GM21786 (cell line): ENCODE results near the gene ZNF587.
"Not testable (repeated sequence)": the region's sequence is repeated elsewhere in the genome, so short reads cannot be mapped to it uniquely, and the experiment has no call there.

Experiments used
- ATAC-seq: cut with Tn5 transposase; IDR thresholded peaks from one replicate; pipeline ENCODE4 v1.9.1; 2021; ENCODE audit not compliant: unreplicated experiment

Gene ZNF587

GRCh38 chr19:57821501-57821900, 28.2 kb upstream of the ZNF587 start:
- ATAC-seq: not testable (repeated sequence)

GRCh38 chr19:57823155-57823554, 26.5 kb upstream of the ZNF587 start:
- not testable (repeated sequence) for ATAC-seq

DNA sequence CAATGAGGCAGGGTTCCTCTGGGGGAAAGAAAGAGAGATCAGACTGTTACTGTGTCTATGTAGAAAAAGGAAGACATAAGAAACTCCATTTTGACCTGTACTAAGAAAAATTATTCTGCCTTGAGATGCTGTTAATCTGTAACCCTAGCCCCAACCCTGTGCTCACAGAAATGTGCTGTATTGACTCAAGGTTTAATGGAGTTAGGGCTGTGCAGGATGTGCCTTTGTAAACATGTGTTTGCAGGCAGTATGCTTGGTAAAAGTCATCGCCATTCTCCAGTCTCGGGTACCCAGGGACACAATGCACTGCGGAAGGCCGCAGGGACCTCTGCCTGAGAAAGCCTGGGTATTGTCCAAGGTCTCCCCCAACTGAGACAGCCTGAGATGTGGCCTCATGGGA, 26.1 kb upstream of the ZNF587 start:
- ATAC-seq: not testable (repeated sequence)

GRCh38 chr19:57825511-57825910, 24.1 kb upstream of the ZNF587 start:
- ATAC-seq: no peak

GRCh38 chr19:57829316-57829715, 20.3 kb upstream of the ZNF587 start:
- ATAC-seq: no peak

GRCh38 chr19:57830071-57830602, 19.5 kb upstream of the ZNF587 start, which contains the start of gene ZNF587B:
TSS of gene ZNF587B (plus strand) at chr19:57830299. CDS start at chr19:57830529, 230 bp downstream.
- no peak for ATAC-seq

DNA sequence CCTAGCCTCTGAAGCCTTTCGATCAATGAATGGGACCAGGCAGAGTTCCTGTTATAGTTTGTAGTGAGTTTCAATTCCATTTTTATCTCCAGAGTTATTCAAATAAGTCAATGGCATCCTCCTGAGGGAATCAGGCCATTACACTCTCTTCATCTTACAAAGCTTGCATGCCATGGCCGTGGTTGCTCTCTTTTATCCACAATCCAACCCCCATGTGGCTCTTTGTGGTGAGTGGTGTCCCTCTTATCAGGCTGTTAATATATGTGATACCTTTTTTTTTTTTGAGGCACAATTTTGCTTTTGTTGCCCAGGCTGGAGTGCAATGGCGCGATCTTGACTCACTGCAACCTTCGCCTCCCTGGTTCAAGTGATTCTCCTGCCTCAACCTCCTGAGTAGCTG, 12.7 kb upstream of the ZNF587 start:
- not testable (repeated sequence) for ATAC-seq

DNA sequence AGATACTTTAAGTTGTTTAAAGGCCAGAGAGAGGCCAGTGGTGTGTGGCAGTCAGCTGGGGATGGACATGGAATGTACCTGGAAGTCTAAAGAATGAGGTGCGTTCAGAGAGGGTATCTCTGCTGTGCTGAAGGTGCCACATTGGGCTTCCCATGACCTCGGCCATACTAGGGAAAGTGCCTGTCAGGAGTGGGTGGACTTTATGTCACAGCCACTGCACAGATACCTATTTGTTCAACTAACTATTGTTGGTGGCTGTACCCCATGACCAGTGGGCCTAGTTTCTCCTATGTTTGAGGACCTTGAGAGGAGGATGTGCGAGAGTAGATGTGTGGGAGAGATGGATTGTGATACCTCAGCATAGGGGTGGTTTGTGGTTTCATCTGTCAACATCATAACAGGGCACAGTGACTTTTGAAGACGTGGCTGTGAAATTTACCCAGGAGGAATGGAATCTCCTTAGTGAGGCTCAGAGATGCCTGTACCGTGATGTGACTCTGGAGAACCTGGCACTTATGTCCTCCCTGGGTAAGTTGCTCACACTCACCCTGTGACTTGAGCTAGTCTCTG, 11.0 kb upstream of the ZNF587 start:
- ATAC-seq: not testable (repeated sequence)

GRCh38 chr19:57841122-57841763, 8.4 kb upstream of the ZNF587 start:
- no peak for ATAC-seq

GRCh38 chr19:57847164-57847563, 2.5 kb upstream of the ZNF587 start:
- ATAC-seq: not testable (repeated sequence)

DNA sequence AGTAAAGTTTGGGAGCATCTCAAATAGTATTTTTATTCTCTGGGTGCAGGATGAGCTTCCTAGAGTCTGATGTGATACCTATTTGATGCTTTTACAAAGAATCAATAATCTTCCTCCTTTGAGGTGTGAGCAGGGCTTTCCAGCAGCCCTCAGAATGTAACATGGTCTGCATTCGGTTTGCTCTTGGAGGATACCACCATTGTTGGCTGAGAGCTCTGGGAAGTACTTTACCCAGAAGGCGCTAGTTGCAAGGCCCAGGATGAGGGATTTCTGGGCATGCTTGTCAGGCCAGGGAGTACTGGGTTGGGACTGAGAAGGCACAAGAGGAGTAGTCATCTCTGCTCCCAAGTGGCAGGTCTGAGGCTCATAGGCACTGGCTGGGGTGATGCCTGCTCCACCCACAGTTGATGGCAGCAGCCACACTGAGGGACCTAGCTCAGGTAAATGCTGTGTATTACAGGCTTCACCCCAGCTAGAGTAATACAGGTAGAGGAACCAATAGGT, 445 bp upstream of the ZNF587 start:
- not testable (repeated sequence) for ATAC-seq

DNA sequence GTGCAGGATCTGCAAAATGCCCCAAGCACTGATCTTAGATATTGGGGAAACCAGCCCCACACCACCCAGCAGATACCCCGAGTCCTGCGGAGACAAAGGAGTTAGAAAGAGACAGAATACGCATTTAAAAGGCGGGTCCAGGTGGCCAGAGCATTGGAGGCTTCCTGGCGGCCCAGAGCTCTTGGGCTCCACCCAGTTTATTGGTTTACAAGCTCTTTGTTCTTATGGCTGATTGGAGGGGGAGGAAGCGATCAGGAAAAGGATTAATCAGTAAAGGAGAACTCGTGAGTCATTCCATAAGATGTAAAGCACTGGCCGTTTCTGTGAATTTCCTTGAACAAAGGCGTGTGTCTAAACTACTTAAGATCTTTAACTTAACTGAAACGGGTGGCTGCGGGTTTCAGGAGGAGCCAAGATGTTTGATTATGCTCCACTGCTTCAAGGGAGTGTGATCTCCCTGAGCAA, 926 bp downstream of the ZNF587 start:
- ATAC-seq: no peak

DNA sequence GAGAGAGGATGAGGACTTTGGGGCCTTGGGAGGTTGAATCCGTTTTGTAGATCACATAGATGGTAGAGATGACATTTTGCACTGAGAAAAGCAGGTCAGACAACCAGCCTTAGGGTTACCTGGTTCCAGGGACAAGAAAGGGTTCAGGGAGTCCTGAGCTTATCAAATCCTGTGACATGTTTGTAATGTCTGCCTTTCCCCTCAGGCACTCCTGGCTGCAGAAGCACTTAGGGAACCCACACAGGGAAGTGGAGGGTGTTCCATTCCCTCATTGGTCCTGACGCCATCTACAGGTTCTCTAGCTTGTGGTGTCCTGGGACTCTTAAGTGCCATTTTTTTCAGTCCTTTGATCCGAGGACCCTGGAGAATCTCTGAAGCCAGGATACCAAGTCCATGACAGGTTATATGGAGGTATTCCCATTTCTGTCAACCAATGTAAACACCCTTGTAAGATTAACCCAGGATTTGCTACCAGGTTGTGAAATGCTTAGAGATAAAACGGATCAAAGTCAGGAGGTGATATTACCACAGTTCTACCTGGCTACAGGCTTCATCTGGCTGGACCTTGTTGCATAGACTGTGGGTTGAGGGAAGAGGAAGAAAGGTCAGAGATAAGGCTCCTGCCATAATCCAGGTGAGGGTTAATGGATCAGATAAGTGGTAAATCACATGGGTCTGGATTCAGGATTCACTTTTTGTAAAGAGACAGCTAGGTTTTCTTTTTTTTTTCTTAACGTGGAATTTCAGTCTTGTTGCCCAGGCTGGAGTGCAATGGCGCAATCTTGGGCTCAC, 2.3 kb downstream of the ZNF587 start:
- not testable (repeated sequence) for ATAC-seq

DNA sequence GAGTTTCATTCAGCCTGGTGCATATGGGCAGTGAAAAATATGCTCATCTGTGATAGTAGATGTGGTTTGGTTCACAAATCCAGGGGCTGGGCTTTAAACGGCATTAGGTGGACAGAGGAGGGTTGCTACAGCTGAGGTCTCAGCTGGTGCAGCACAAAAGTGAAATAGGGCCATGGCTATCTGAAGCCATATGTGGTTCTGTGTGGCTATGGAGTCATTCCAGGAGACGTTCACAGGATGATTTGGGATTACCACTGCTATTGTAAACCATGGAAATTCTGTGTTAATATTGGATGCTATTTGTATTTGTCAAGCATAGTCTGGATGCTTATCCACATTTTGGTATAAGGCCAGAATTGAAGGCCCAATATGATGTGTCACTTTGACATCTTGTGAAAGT, 4.5 kb downstream of the ZNF587 start:
- ATAC-seq: not testable (repeated sequence)

DNA sequence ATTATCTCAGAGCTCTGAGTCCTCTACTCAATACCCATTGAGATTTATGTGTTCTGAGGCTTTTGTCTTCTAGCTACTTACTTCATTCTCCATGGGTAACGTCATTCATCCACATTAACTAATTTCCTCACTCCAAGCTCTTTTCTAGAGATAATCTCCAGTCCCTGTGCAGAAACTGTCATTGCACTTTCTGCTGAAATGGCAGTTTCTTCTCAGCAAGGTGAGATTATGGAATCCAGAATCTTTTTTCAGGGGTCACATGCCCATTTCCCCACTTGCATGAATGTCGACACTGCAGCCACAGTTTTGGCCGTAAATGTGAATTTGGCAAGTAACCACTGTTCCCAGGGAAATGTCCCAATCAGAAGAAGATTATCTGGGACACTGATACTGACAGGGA, 12.7 kb downstream of the ZNF587 start:
- ATAC-seq: not testable (repeated sequence)

- no peak for ATAC-seq
These were observed 18.3 kb downstream of the ZNF587 start for GRCh38 chr19:57867868-57868492.

DNA sequence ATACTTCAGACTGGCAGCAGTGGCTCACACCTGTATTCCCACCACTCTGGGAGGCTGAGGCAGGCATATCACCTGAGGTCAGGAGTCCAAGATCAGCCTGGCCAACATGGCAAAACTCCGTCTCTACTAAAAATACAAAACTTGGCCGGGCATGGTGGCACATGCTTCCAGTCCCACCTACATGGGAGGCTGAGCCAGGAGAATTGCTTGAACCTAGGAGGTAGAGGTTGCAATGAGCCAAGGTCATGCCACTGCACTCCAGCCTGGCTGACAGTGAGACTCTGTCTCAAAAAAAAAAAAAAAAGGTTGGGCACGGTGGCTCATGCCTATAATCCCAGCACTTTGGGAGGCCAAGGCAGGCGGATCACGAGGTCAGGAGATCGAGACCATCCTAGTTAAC, 20.0 kb downstream of the ZNF587 start:
- ATAC-seq: not testable (repeated sequence)

GRCh38 chr19:57870225-57870624, 20.6 kb downstream of the ZNF587 start:
- no peak for ATAC-seq

GRCh38 chr19:57872450-57872849, 22.8 kb downstream of the ZNF587 start:
- ATAC-seq: no peak

GRCh38 chr19:57873883-57874799, 24.5 kb downstream of the ZNF587 start:
- not testable (repeated sequence) for ATAC-seq
